ENCODE data around the gene HABP4. TPM values are rescaled to one million over a fixed set of nuclear protein-coding genes. Genes with fewer than 3 reads are reported as not detected.

The HABP4 gene
- polyA plus RNA-seq, 2 of the 4 experiments (the other 2 are of a cell fraction): 12.4 to 12.8 TPM

- DNase-seq (ENCODE audit: low read depth in 1 of 2, low spot score in 1 of 2) (no peak), FAIRE-seq (no peak), ATAC-seq (no peak)
- POLR2A ChIA-PET: no interaction called here
- H3K9me3 ChIP-seq: no peaks in the 10 kb centered on the region
- WGBS (ENCODE audit: missing lambda C conversion rate): 83% methylated on average over 7 of the region's 8 CpGs
- H3K27ac ChIP-seq: peak overlapping the region in 1 of 2 experiments; percentile 53; a peak in 2 of 6 replicates
- H3K4me1 ChIP-seq: peaks cover 18% of the 10 kb centered on the region
- no peak overlapping the region for H3K4me3 ChIP-seq
- H3K4me2 ChIP-seq: no peak overlapping the region
- TF ChIP-seq CTCF (IDR thresholded peaks at IDR 0.05): no peak
- TF ChIP-seq FOXS1 (CRISPR knock-in tag; IDR thresholded peaks at IDR 0.05): no peak
- no peak for TF ChIP-seq RFX5 (IDR thresholded peaks at IDR 0.05)
- no peak for TF ChIP-seq CEBPB (IDR thresholded peaks at IDR 0.05)
- TF ChIP-seq HOXB5 (CRISPR knock-in tag; IDR thresholded peaks at IDR 0.05): no peak
- TF ChIP-seq NPAS2 (CRISPR knock-in tag; IDR thresholded peaks at IDR 0.05; ENCODE audit: borderline replicate concordance): no peak
- TF ChIP-seq BHLHE40 (IDR thresholded peaks at IDR 0.05; ENCODE audit: low read depth, low read length): no peak
- TF ChIP-seq SREBF2 (IDR thresholded peaks at IDR 0.05): no peak
- no peak for TF ChIP-seq RCOR1 (IDR thresholded peaks at IDR 0.05; ENCODE audit: low read depth, low read length)
- no peak for TF ChIP-seq ZNF302 (CRISPR knock-in tag; IDR thresholded peaks at IDR 0.05)
- TF ChIP-seq EHF (CRISPR knock-in tag; IDR thresholded peaks at IDR 0.05): no peak
- TF ChIP-seq ZSCAN20 (CRISPR knock-in tag; IDR thresholded peaks at IDR 0.05): no peak
- no peak for TF ChIP-seq RAD21 (conservative IDR thresholded peaks at IDR 0.05 in 1 of 2, IDR thresholded peaks at IDR 0.05 in 1 of 2)
- TF ChIP-seq ESRRA (IDR thresholded peaks at IDR 0.05; ENCODE audit: borderline replicate concordance, low read length): no peak
- CTCF ChIA-PET: interaction anchor here (1.3 kb wide), 2 partner anchors 12 to 19 kb away, joined by 4 to 6 read pairs; no protein-coding TSS in a partner anchor
These were observed 26.5 kb upstream of the HABP4 start for GRCh38 chr9:96423322-96423984.

GRCh38 chr9:96423985-96424336 lies 26.0 kb upstream of the HABP4 start:
- ATAC-seq (no peak), FAIRE-seq (no peak), DNase-seq (ENCODE audit: low read depth in 1 of 2, low spot score in 1 of 2) (no peak)
- Histone ChIP-seq H3K27ac (peak overlapping the region in 1 of 2 experiments; percentile 53; a peak in 2 of 6 replicates), H3K9me3 (no peaks in the 10 kb centered on the region), H3K4me3 (no peak overlapping the region), H3K4me1 (peaks cover 18% of the 10 kb centered on the region), H3K4me2 (no peak overlapping the region)
- no peak for TF ChIP-seq RARB (CRISPR knock-in tag; IDR thresholded peaks at IDR 0.05)
- no peak for TF ChIP-seq TP53 (CRISPR knock-in tag; IDR thresholded peaks at IDR 0.05)
- no peak for TF ChIP-seq FOSL2 (IDR thresholded peaks at IDR 0.05)
- no peak for TF ChIP-seq FOSL2 (CRISPR knock-in tag; IDR thresholded peaks at IDR 0.05)
- TF ChIP-seq POLR2AphosphoS2 (conservative IDR thresholded peaks at IDR 0.05; ENCODE audit: low read length): no peak
- no peak for TF ChIP-seq ZC3H11A (IDR thresholded peaks at IDR 0.05)
- TF ChIP-seq ATOH8 (CRISPR knock-in tag; IDR thresholded peaks at IDR 0.05; ENCODE audit: low read depth): no peak
- TF ChIP-seq MAFK (IDR thresholded peaks at IDR 0.05; ENCODE audit: partially characterized antibody): no peak
- no peak for TF ChIP-seq NPAS2 (CRISPR knock-in tag; IDR thresholded peaks at IDR 0.05; ENCODE audit: borderline replicate concordance)
- TF ChIP-seq TFCP2L1 (CRISPR knock-in tag; IDR thresholded peaks at IDR 0.05): no peak
- TF ChIP-seq KDM5A (IDR thresholded peaks at IDR 0.05): no peak
- ChIA-PET POLR2A (no interaction called here), CTCF (interaction anchor here (1.3 kb wide), 1 partner anchor 11 kb away, joined by 4 read pairs; no protein-coding TSS in a partner anchor)
- 80% methylated on average over 6 of the region's 6 CpGs for WGBS (ENCODE audit: missing lambda C conversion rate)

Data from A549 (cell line).